ENCODE results near the gene BANF2.

Gene BANF2

GRCh38 chr20:17663486-17663885, 36.3 kb upstream of the BANF2 start:
- no peak for DNase-seq (ENCODE audit: low read depth in 1 of 2, low spot score in 1 of 2)

- DNase-seq (ENCODE audit: low read depth in 1 of 2, low spot score in 1 of 2), result no peak
Measured at GRCh38 chr20:17664025-17664633, 35.6 kb upstream of the BANF2 start.

GRCh38 chr20:17665756-17666155, 34.0 kb upstream of the BANF2 start:
- DNase-seq (ENCODE audit: low read depth in 1 of 2, low spot score in 1 of 2), result no peak

- no peak for DNase-seq (ENCODE audit: low read depth in 1 of 2, low spot score in 1 of 2)
Measured at GRCh38 chr20:17666481-17666880, 33.3 kb upstream of the BANF2 start.

GRCh38 chr20:17667445-17667844, 32.3 kb upstream of the BANF2 start:
- DNase-seq (ENCODE audit: low read depth in 1 of 2, low spot score in 1 of 2), result no peak

GRCh38 chr20:17668432-17668831, 31.3 kb upstream of the BANF2 start:
- no peak for DNase-seq (ENCODE audit: low read depth in 1 of 2, low spot score in 1 of 2)

GRCh38 chr20:17669306-17669931, 30.3 kb upstream of the BANF2 start:
- no peak for DNase-seq (ENCODE audit: low read depth in 1 of 2, low spot score in 1 of 2)

GRCh38 chr20:17671011-17671410, 28.8 kb upstream of the BANF2 start:
- DNase-seq (ENCODE audit: low read depth in 1 of 2, low spot score in 1 of 2), result no peak

- no peak for DNase-seq (ENCODE audit: low read depth in 1 of 2, low spot score in 1 of 2)
Measured at GRCh38 chr20:17671565-17671964, 28.2 kb upstream of the BANF2 start.

GRCh38 chr20:17673084-17673483, 26.7 kb upstream of the BANF2 start:
- no peak for DNase-seq (ENCODE audit: low read depth in 1 of 2, low spot score in 1 of 2)

GRCh38 chr20:17674722-17675518, 24.8 kb upstream of the BANF2 start:
- DNase-seq (ENCODE audit: low read depth in 1 of 2, low spot score in 1 of 2), result no peak

- DNase-seq (ENCODE audit: low read depth in 1 of 2, low spot score in 1 of 2), result no peak
Measured at GRCh38 chr20:17675519-17676377, 24.0 kb upstream of the BANF2 start.

GRCh38 chr20:17676378-17676759, 23.4 kb upstream of the BANF2 start:
- DNase-seq (ENCODE audit: low read depth in 1 of 2, low spot score in 1 of 2), result no peak

- no peak for DNase-seq (ENCODE audit: low read depth in 1 of 2, low spot score in 1 of 2)
Measured at GRCh38 chr20:17676942-17677341, 22.8 kb upstream of the BANF2 start.

GRCh38 chr20:17678295-17678694, 21.5 kb upstream of the BANF2 start:
- DNase-seq (ENCODE audit: low read depth in 1 of 2, low spot score in 1 of 2), result no peak

- DNase-seq (ENCODE audit: low read depth in 1 of 2, low spot score in 1 of 2), result no peak
Measured at GRCh38 chr20:17678886-17679285, 20.9 kb upstream of the BANF2 start.

- no peak for DNase-seq (ENCODE audit: low read depth in 1 of 2, low spot score in 1 of 2)
Measured at GRCh38 chr20:17679941-17680835, 19.6 kb upstream of the BANF2 start.

GRCh38 chr20:17680836-17681725, 18.7 kb upstream of the BANF2 start:
- peak; percentile 68 for DNase-seq (ENCODE audit: low read depth in 1 of 2, low spot score in 1 of 2)

- no peak for DNase-seq (ENCODE audit: low read depth in 1 of 2, low spot score in 1 of 2)
Measured at GRCh38 chr20:17681726-17682102, 18.1 kb upstream of the BANF2 start.
